Tibial artery (tissue), 4 donors: ENCODE data around the gene SLX9.
A peak's percentile ranks its signal among the peaks of the same experiment; 100 is the strongest.

Source experiments
- DNase-seq, 2 donors: peaks; one replicate each; pipeline ENCODE4 v3.0.0-alpha.2; 2019
- H3K27ac ChIP-seq, 2 donors: fragments of 200-600 bp; sonication (generic) in 1 of 2; 1 replicate in 1 of 2; 2 replicates in 1 of 2; pipeline ENCODE4 v1.5.1; 2018 to 2019; ENCODE audit warnings: mild to moderate bottlenecking in 1 of 2
- H3K27me3 ChIP-seq, 2 donors: fragments of 200-600 bp; sonication (generic) in 1 of 2; one replicate each; pipeline versions ENCODE4 v1.5.1 to v1.6.0; 2016 to 2019
- H3K36me3 ChIP-seq, 3 donors: fragments of 200-600 bp; sonication (generic) in 2 of 3; one replicate each; pipeline ENCODE4 v1.5.1; 2016 to 2019; ENCODE audit warnings: mild to moderate bottlenecking in 2 of 3
- H3K4me1 ChIP-seq, 4 donors: fragments of 200-600 bp; sonication (generic) in 2 of 4; 1 replicate in 3 of 4; 2 replicates in 1 of 4; pipeline ENCODE4 v1.5.1; 2016 to 2019
- H3K4me3 ChIP-seq, 2 donors: fragments of 200-600 bp; sonication (generic) in 1 of 2; 1 replicate in 1 of 2; 2 replicates in 1 of 2; pipeline ENCODE4 v1.5.1; 2018 to 2019; ENCODE audit warnings: mild to moderate bottlenecking in 2 of 2
- H3K9me3 ChIP-seq, 3 donors: fragments of 200-600 bp; sonication (generic) in 1 of 3; one replicate each; pipeline ENCODE4 v1.5.1; 2016 to 2019
- CTCF ChIP-seq, 2 experiments: fragments of 200-600 bp in 1 of 2; fragments of 450-650 bp in 1 of 2; IDR thresholded peaks; one replicate each; pipeline ENCODE4 v1.5.1; 2017 to 2019; ENCODE audit warnings: antibody characterized with exemption in 2 of 2, mild to moderate bottlenecking in 1 of 2, moderate library complexity in 1 of 2
- intact Hi-C: fragments of 100-400 bp; cut with DNase I; formaldehyde crosslinking; loops from one replicate; pipeline ENCODE4 v1.15.0; 2023; ENCODE audit warnings: low total_unique reads

The SLX9 gene

DNA sequence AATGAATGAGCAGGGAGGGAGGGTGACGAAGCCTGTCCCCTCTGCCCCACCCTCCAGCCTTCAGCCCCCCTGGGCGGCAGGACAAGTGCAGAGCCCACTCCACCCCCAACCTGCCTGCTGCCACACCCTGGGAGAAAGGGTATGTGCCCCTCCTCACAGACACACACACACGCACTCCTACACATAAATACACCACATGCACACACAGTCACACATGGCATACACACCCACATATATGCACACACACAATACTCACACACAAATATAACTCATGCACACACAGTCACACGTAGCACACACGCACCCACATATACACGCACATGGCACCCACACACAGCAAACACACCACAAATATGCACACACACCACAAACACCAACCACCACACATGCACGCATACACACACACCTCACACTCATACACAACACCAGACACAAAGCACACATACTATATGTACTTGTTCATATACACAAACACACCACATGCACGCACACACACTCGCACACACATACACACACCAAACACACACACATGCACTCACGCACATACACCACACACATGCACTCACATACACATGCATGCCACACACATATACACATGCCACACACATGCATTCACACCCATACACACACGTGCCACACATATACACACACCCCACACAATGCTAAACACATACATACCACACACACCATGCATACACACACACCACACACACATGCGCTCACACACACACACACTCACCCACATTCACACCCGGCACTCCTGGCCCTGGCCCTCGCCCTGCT lies 35.5 kb upstream of the SLX9 start:
- H3K27me3 ChIP-seq = peaks cover 0 to 10% of the 10 kb centered on the region in 2 donors
- intact Hi-C loops = no loop called here
- H3K27ac ChIP-seq = no peak overlapping the region
- no peak for DNase-seq
- no peaks in the 10 kb centered on the region for H3K9me3 ChIP-seq
- no peak overlapping the region for H3K4me3 ChIP-seq
- no peaks in the 10 kb centered on the region for H3K36me3 ChIP-seq
- peaks cover 0 to 28% (median 17%) of the 10 kb centered on the region in 4 donors for H3K4me1 ChIP-seq
- no peak for TF ChIP-seq CTCF (IDR thresholded peaks at IDR 0.05)

DNA sequence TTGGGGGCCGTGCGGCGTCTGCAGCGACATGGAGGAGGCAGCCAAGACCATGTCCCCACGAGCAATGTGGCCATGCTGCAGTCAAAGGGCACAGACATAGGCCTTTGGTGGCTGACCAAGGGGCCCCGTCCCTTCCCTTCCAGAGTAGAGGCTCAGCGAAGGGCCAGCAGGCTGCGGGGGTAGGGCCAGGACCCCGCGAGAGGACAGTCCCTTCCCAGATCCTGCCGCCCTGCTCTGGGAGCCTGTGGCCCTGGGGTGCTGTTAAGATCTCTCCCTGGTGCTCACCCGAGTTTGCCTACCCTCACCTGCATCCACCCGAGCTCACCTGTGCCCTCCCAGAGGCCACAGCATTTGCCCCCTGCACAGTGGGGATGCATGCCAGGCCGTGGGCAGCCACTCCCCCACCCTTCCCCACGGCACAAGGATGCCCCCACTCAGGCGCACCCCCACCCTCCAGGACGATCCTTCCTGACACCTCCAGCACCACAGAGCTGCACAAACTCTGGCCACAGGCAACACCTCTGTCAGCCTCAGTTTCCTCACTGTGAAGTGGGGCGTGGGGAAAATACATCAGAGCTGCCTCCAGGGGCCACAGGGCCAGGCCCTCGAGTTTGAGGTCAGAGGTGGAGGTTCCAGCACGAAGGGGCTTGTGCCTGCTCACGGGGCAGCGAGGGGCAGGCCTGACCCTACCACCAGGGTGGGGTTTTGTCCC lies 34.7 kb upstream of the SLX9 start:
- Histone ChIP-seq H3K4me3 (no peak overlapping the region), H3K27me3 (peaks cover 0 to 3% of the 10 kb centered on the region in 2 donors), H3K4me1 (peaks cover 0 to 33% (median 18%) of the 10 kb centered on the region in 4 donors), H3K9me3 (no peaks in the 10 kb centered on the region), H3K36me3 (no peaks in the 10 kb centered on the region), H3K27ac (no peak overlapping the region)
- intact Hi-C loops = no loop called here
- DNase-seq = no peak
- TF ChIP-seq CTCF (IDR thresholded peaks at IDR 0.05) = no peak

DNA sequence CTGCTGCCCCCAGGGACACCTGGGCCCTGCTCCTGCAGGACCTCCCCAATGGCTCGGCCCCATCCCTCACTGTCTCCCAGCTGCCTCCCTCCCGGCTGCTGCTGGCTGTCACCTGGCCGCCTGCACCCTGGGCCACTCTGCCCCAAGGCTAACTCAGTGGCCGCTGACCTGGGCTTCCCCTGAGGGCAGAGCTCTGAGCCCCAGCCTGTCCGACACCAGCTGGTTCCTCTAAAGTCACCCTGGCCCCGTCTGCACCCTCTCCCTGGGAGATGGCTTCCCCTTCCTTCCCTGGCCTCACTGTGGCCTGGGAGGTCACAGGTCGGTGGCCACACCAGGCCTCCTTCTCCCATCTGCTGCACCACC lies 34.1 kb upstream of the SLX9 start:
- Histone ChIP-seq H3K4me1 (peaks cover 0 to 38% (median 22%) of the 10 kb centered on the region in 4 donors), H3K9me3 (no peaks in the 10 kb centered on the region), H3K4me3 (no peak overlapping the region), H3K27me3 (no peaks in the 10 kb centered on the region), H3K27ac (no peak overlapping the region), H3K36me3 (no peaks in the 10 kb centered on the region)
- intact Hi-C loops = no loop called here
- no peak for DNase-seq
- no peak for TF ChIP-seq CTCF (IDR thresholded peaks at IDR 0.05)

- intact Hi-C loops = no loop called here
- Histone ChIP-seq H3K9me3 (no peaks in the 10 kb centered on the region), H3K36me3 (no peaks in the 10 kb centered on the region), H3K27ac (peak overlapping the region in 1 of 2 donors; percentile 62), H3K27me3 (no peaks in the 10 kb centered on the region), H3K4me3 (peak overlapping the region; percentile 27 to 39), H3K4me1 (peaks cover 0 to 48% (median 34%) of the 10 kb centered on the region in 4 donors)
- DNase-seq = peak in 1 of 2 donors; percentile 78
- no peak for TF ChIP-seq CTCF (IDR thresholded peaks at IDR 0.05)
Observed at GRCh38 chr21:44907225-44907965, 32.4 kb upstream of the SLX9 start.

- Histone ChIP-seq H3K27ac (peak overlapping the region in 1 of 2 donors; percentile 62), H3K4me1 (peaks cover 0 to 49% (median 34%) of the 10 kb centered on the region in 4 donors), H3K36me3 (no peaks in the 10 kb centered on the region), H3K4me3 (peak overlapping the region; percentile 27 to 39), H3K27me3 (no peaks in the 10 kb centered on the region), H3K9me3 (no peaks in the 10 kb centered on the region)
- intact Hi-C loops = no loop called here
- TF ChIP-seq CTCF (IDR thresholded peaks at IDR 0.05) = no peak
- DNase-seq = no peak
Observed at GRCh38 chr21:44907966-44908895, 31.6 kb upstream of the SLX9 start.
